ENCODE data around the gene SYNGAP1. TPM values are rescaled to one million over a fixed set of nuclear protein-coding genes. Genes with fewer than 3 reads are reported as not detected.

SYNGAP1 gene
- total RNA-seq, 4 donors from 2014 or later, result 3.3 to 8.6 (median 4.1) TPM

DNA sequence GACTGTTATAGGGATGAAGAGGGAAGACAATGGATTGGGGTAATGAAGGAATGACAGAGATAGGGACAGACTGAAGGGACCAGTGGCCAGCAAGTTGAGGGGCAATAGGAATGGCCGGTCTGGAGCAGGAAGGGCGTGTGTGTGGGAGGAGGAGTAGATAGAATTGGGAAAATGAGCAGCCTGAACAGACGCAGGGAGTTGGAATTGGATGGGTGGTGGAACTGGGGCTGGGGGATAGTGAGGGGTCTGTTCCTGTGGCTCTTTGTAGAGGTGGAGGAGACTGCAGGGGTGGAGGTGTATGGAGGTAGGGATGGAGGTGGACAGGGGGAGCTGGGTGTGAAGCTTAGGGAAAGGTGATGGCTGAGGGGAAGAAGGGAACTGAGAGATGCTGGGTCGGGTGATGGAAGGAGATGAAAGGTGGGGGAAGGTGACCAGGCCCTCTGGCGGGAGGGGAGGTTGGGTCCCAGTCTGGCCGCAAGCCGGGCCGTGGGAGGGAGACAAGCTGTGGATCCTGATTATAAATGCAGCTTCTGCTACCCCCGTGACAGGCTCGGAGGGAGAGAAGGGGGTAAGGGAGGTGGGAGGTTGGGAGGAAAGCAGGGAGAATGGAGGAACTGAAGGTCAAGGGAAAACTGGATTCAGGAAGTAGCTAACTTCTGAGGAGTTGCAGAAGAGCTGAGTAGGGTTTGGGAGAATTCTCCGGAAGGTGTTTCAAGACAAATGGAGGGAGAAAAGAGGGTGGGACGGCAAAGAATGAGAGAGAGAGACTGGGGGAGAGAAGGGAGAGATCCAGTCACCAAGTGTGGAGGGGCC lies 5.2 kb downstream of the SYNGAP1 start:
- intact Hi-C loops (cut with DNase I), result no loop called here
- H3K27ac ChIP-seq, result peak overlapping the region; percentile 91 to 96 (median 94)
- TF ChIP-seq POLR2A (IDR thresholded peaks at IDR 0.05), result peak in 1 of 4 donors; percentile 43
- TF ChIP-seq, protein P1, sequence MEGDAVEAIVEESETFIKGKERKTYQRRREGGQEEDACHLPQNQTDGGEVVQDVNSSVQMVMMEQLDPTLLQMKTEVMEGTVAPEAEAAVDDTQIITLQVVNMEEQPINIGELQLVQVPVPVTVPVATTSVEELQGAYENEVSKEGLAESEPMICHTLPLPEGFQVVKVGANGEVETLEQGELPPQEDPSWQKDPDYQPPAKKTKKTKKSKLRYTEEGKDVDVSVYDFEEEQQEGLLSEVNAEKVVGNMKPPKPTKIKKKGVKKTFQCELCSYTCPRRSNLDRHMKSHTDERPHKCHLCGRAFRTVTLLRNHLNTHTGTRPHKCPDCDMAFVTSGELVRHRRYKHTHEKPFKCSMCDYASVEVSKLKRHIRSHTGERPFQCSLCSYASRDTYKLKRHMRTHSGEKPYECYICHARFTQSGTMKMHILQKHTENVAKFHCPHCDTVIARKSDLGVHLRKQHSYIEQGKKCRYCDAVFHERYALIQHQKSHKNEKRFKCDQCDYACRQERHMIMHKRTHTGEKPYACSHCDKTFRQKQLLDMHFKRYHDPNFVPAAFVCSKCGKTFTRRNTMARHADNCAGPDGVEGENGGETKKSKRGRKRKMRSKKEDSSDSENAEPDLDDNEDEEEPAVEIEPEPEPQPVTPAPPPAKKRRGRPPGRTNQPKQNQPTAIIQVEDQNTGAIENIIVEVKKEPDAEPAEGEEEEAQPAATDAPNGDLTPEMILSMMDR (IDR thresholded peaks at IDR 0.05), result no peak
- no peaks in the 10 kb centered on the region for H3K36me3 ChIP-seq
- peaks cover 38 to 70% (median 40%) of the 10 kb centered on the region in 3 donors for H3K4me1 ChIP-seq
- no peaks in the 10 kb centered on the region for H3K9me3 ChIP-seq
- H3K27me3 ChIP-seq, result no peaks in the 10 kb centered on the region
- 15 to 16% methylated on average over 12 of the region's 12 CpGs for WGBS, 2 donors
- peak overlapping the region; percentile 52 to 68 (median 62) for H3K4me3 ChIP-seq
- DNase-seq, result no peak

DNA sequence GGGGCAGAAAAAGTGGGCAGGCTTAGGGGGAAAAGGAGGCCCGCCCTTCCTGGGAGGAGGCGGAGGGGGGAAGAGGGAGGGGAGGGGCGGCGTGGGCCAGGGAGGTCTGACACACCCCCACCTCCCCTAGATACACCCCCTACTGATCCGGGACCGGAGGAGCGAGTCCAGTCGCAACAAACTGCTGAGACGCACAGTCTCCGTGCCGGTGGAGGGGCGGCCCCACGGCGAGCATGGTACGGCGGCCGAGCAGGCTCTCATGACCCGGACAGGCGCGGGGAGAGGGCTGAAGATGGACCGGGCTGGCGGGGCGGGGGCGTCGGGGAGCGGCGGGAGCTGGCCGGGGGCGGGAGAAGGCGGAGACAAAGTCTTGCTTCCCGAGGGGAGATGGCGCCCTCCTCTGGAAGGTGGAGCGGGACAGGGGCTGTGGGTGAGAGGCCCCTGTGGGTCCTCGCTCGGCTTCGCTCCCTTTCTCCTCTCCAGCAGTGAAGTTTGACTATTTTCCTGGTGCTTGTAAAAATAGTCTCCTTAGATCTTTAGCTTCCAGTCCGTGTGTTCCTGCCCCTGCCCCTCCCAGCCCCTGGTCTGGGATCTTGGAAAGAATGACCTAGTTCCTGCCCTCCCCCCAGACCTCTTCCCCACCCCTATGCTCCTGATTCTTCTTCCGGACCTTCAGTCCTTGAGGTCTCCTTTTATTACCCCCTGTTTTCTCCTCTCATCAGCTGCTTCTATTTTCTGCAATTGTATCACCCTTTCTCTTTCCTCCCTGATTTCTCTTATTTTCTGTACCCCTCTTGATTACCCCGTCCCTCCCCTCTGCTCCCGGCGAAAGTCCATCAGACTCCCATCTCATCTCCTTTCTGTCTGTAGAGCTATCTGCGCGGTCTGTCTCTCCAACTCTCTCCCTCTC lies 6.1 kb downstream of the SYNGAP1 start:
- Histone ChIP-seq H3K27me3 (no peaks in the 10 kb centered on the region), H3K4me3 (peak overlapping the region; percentile 52 to 68 (median 62)), H3K4me1 (peaks cover 40 to 70% (median 49%) of the 10 kb centered on the region in 3 donors), H3K9me3 (no peaks in the 10 kb centered on the region), H3K27ac (peak overlapping the region; percentile 91 to 96 (median 94)), H3K36me3 (no peaks in the 10 kb centered on the region)
- no peak for DNase-seq
- 0 to 1% methylated on average over 17 to 25 of the region's 43 CpGs for WGBS, 2 donors
- peak in 1 of 4 donors; percentile 48 for TF ChIP-seq POLR2A (IDR thresholded peaks at IDR 0.05)
- TF ChIP-seq, protein P1 (IDR thresholded peaks at IDR 0.05), result peak; percentile 25 to 56 (median 50)
- intact Hi-C loops (cut with DNase I), result no loop called here

DNA sequence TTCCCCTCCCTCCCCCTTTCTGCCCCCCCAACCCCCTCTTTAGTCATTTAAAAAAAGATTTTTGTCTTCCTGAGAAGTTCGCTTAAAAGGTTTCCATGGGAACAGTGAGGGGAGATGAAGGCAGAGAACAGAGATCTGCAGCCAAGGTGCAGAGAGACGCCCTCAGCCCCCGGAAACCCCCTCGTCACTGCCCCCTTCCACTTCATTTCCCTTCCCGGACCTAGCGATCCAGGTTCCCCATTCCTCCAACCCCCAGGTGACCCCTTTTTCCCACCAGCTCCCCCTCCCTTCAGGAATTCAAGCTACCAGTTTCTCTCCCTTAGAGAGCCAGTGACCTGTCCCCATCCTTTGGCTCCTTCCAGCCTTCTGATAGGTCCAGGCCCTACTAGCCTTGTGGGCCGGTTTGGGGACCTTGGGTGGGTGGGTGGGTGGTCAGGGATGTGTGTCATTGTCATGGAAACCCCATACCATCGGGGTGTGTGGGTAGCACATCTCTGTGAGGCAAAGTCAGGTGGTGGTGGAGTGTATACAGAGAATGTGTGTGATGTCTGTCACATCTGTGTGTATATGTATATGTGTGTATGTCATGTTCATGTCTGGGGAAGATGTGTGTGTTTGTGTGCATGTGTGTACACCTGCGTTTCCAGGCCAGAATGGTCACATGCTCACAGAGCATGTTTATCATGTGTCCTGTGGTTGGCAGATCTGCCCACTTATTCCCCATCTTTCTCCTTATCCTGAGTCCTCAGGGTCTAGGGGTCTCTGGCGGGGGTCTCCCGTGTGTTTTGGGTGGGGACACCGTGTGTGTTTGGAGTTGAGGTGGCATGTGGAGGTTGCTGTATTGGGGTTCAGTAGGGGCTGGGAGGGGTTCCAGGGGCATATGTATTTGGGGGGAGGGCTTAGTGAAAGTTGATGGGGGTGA lies 7.0 kb downstream of the SYNGAP1 start:
- Histone ChIP-seq H3K9me3 (no peaks in the 10 kb centered on the region), H3K36me3 (no peaks in the 10 kb centered on the region), H3K27me3 (no peaks in the 10 kb centered on the region), H3K27ac (peak overlapping the region; percentile 91 to 96 (median 94)), H3K4me1 (peaks cover 49 to 74% (median 56%) of the 10 kb centered on the region in 3 donors), H3K4me3 (peak overlapping the region; percentile 52 to 68 (median 62))
- 3% methylated on average over 8 to 10 of the region's 12 CpGs for WGBS, 2 donors
- TF ChIP-seq POLR2A (IDR thresholded peaks at IDR 0.05), result no peak
- TF ChIP-seq, protein P1 (IDR thresholded peaks at IDR 0.05), result no peak
- no peak for DNase-seq
- intact Hi-C loops (cut with DNase I), result no loop called here

DNA sequence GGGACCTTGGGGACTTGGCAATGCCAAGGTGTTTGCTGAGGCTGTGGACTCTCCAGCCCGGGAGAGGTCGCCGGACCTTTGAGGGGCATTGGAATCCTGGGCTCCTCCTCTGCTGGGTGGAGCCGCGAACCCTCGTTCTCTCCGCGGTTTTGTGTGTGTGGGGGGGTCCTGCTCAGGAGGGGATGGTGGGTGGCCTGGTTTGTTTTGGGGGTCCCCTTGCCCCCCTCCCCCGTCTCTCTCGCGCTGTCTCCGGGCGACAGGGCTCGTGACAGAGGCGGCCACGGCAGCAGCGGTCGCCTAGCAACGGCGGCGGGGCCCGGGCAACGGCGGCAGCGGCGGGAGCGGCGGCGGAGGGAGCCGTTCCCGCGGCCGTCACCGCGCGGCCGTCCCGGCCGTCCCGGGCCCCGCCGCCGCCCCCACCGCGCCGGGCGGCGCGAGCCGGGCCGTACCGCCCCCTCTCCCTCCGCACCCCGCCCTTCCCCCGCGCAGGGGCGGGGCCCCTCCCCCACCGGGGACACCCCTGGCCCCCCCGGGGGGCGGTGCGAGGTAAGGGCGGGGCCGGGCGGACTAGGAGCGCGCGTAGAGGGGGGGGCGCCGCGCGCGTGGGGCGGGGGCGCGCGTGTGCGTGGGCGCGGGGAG lies 7.8 kb downstream of the SYNGAP1 start:
- peak overlapping the region; percentile 75 to 96 (median 94) for H3K27ac ChIP-seq
- DNase-seq, result no peak
- TF ChIP-seq, protein P1 (IDR thresholded peaks at IDR 0.05), result no peak
- TF ChIP-seq POLR2A (IDR thresholded peaks at IDR 0.05), result no peak
- no peaks in the 10 kb centered on the region for H3K9me3 ChIP-seq
- H3K27me3 ChIP-seq, result no peaks in the 10 kb centered on the region
- H3K36me3 ChIP-seq, result peaks cover 0 to 4% (median 0%) of the 10 kb centered on the region in 3 donors
- intact Hi-C loops (cut with DNase I), result no loop called here
- WGBS, 2 donors, result 0% methylated on average over 3 of the region's 79 CpGs; no CpG with 5 or more reads in 1 of the 2 donors
- peaks cover 50 to 81% (median 57%) of the 10 kb centered on the region in 3 donors for H3K4me1 ChIP-seq
- peak overlapping the region; percentile 39 to 68 (median 56) for H3K4me3 ChIP-seq
